OCI-LY1 (cell line): ENCODE data around the gene ASB16.

Experiments
- EZH2 ChIP-seq: fragments of 200-600 bp; sonication (generic), shearing (Covaris generic); IDR thresholded peaks from 2 replicates; pipeline ENCODE4 v1.8.0; 2017; ENCODE audit warnings: borderline replicate concordance, mixed run types, mild to moderate bottlenecking, antibody characterized with exemption, low read length, moderate library complexity, mixed read lengths
- TF ChIP-seq, protein P1 (sequence below): fragments of 200-600 bp; sonication (generic), shearing (Covaris generic); IDR thresholded peaks from 2 replicates; pipeline ENCODE4 v1.5.1; 2017; ENCODE audit warnings: mild to moderate bottlenecking, antibody characterized with exemption, low read length, moderate library complexity, mixed read lengths

GRCh38 chr17:44184212-44184810 is 13.8 kb downstream of the ASB16 start:
- TF ChIP-seq, protein P1, sequence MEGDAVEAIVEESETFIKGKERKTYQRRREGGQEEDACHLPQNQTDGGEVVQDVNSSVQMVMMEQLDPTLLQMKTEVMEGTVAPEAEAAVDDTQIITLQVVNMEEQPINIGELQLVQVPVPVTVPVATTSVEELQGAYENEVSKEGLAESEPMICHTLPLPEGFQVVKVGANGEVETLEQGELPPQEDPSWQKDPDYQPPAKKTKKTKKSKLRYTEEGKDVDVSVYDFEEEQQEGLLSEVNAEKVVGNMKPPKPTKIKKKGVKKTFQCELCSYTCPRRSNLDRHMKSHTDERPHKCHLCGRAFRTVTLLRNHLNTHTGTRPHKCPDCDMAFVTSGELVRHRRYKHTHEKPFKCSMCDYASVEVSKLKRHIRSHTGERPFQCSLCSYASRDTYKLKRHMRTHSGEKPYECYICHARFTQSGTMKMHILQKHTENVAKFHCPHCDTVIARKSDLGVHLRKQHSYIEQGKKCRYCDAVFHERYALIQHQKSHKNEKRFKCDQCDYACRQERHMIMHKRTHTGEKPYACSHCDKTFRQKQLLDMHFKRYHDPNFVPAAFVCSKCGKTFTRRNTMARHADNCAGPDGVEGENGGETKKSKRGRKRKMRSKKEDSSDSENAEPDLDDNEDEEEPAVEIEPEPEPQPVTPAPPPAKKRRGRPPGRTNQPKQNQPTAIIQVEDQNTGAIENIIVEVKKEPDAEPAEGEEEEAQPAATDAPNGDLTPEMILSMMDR, result no peak
- no peak for TF ChIP-seq EZH2
